Psoas muscle (tissue), 8 donors: Measurements from ENCODE around the gene YJU2. TPM values are rescaled to one million over a fixed set of nuclear protein-coding genes. Genes with fewer than 3 reads are reported as not detected.
"Not testable (repeated sequence)": the region's sequence is repeated elsewhere in the genome, so short reads cannot be mapped to it uniquely, and the experiment has no call there.

ENCODE experiments used
- ATAC-seq, 4 donors: fragments of 200-7000 bp; cut with Tn5 transposase; one replicate each; pipeline ENCODE4 v1.9.1; 2020; ENCODE audit warnings: moderate library complexity in 3 of 4, mild to moderate bottlenecking in 2 of 4
- DNase-seq, 2 donors: peaks; one replicate each; pipeline ENCODE4 v3.0.0-alpha.2; 2020
- H3K27ac ChIP-seq: fragments of 200-600 bp; one replicate; pipeline ENCODE4 v1.8.0; 2022
- H3K27me3 ChIP-seq, 3 donors: fragments of 200-600 bp in 1 of 3; one replicate each; pipeline versions ENCODE4 v1.6.1 to v1.8.0; 2013 to 2022; ENCODE audit warnings: low read length in 2 of 3, mild to moderate bottlenecking in 2 of 3, moderate library complexity in 1 of 3; ENCODE audit not compliant: insufficient read depth in 3 of 3
- H3K36me3 ChIP-seq, 2 donors: fragments of 200-600 bp in 1 of 2; one replicate each; pipeline versions ENCODE4 v1.6.1 to v1.8.0; 2013 to 2022; ENCODE audit warnings: low read depth in 1 of 2, mild to moderate bottlenecking in 1 of 2, moderate library complexity in 1 of 2; ENCODE audit not compliant: insufficient read depth in 1 of 2
- H3K4me1 ChIP-seq: fragments of 200-600 bp; one replicate; pipeline ENCODE4 v1.8.0; 2022
- H3K4me3 ChIP-seq: fragments of 200-600 bp; one replicate; pipeline ENCODE4 v1.8.0; 2022; ENCODE audit warnings: mild to moderate bottlenecking
- H3K9me3 ChIP-seq: fragments of 200-600 bp; one replicate; pipeline ENCODE4 v1.8.0; 2022
- WGBS, 3 donors: extraction: QIAGEN DNeasy Blood & Tissue Kit; methylation state at CpG; one replicate each; pipeline versions ENCODE4 v1.1.6 to v1.1.7; 2013; 5-methylcytosine and 5-hydroxymethylcytosine counted together
- intact Hi-C, 2 donors: fragments of 100-400 bp; cut with DNase I; formaldehyde crosslinking; loops; one replicate each; pipeline versions ENCODE4 v1.11.0 to v1.14.2; 2022
- polyA plus RNA-seq, 3 donors: library from polyadenylated mRNA; stranded (reverse); fragments of 200-250 nt; gene quantifications; one replicate each; pipeline ENCODE4 v1.2.3, GENCODE V29; 2013
- total RNA-seq, 4 donors: library from RNA; stranded (reverse); fragmentation: NEBNext Ultra II Directional in 2 of 4; extraction: Animal tissue kit (Norgen Biotek cat#: 25700) in 2 of 4; gene quantifications; one replicate each; pipeline versions ENCODE4 v1.2.1 to v1.2.4, GENCODE V29; 2021 to 2023
- TF ChIP-seq, protein P1 (sequence below): fragments of 200-600 bp; IDR thresholded peaks from one replicate; pipeline ENCODE4 v1.8.0; 2022; ENCODE audit warnings: antibody characterized with exemption
- donor health status: healthy with polysubstance abuse.
- donor health status: DM: no; HTN: no; CAD: no; lungs with moderate emphysema.
- donor health status: Bipolar disorder and iron deficiency.
- donor health status: healthy.
- donor health status: DM: yes; HTN: yes; CAD: no.
- donor health status: DM: no; HTN: no; CAD: no.
- donor health status: DM: no; HTN: no; CAD: no.
- donor health status: DM: yes; HTN: yes; CAD: no.

YJU2 gene
- total and polyA plus RNA-seq, 7 donors: 11.7 to 39.9 (median 17.7) TPM

DNA sequence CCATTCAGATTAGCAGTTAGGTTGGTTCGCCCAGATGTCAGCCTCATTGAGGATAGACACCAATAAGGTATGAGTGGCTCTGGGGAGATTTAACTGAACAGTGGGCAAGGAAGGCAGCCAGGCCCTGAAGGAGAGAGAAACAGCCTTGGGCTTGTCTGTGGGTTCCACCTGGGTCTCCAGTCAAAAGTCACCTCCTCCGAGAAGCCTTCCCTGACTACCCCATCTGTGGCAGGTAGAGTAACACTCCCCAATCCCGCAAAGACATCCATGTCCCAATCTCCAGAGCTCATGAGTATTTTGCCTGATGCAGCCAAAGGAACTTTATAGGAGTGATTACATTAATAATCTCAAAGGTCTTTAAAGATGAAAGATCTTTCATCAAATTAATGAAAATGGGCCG lies 8.0 kb upstream of the YJU2 start:
- intact Hi-C loops: no loop called here
- H3K27ac ChIP-seq: no peak overlapping the region
- TF ChIP-seq, protein P1, sequence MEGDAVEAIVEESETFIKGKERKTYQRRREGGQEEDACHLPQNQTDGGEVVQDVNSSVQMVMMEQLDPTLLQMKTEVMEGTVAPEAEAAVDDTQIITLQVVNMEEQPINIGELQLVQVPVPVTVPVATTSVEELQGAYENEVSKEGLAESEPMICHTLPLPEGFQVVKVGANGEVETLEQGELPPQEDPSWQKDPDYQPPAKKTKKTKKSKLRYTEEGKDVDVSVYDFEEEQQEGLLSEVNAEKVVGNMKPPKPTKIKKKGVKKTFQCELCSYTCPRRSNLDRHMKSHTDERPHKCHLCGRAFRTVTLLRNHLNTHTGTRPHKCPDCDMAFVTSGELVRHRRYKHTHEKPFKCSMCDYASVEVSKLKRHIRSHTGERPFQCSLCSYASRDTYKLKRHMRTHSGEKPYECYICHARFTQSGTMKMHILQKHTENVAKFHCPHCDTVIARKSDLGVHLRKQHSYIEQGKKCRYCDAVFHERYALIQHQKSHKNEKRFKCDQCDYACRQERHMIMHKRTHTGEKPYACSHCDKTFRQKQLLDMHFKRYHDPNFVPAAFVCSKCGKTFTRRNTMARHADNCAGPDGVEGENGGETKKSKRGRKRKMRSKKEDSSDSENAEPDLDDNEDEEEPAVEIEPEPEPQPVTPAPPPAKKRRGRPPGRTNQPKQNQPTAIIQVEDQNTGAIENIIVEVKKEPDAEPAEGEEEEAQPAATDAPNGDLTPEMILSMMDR: no peak
- no peaks in the 10 kb centered on the region for H3K9me3 ChIP-seq
- H3K27me3 ChIP-seq: peaks cover 0 to 41% (median 9%) of the 10 kb centered on the region in 3 donors
- no peaks in the 10 kb centered on the region for H3K36me3 ChIP-seq
- no peaks in the 10 kb centered on the region for H3K4me1 ChIP-seq
- H3K4me3 ChIP-seq: no peak overlapping the region
- DNase-seq (no peak), ATAC-seq (no peak)
- 83 to 89% (median 88%) methylated on average over 4 of the region's 4 CpGs for WGBS, 3 donors

DNA sequence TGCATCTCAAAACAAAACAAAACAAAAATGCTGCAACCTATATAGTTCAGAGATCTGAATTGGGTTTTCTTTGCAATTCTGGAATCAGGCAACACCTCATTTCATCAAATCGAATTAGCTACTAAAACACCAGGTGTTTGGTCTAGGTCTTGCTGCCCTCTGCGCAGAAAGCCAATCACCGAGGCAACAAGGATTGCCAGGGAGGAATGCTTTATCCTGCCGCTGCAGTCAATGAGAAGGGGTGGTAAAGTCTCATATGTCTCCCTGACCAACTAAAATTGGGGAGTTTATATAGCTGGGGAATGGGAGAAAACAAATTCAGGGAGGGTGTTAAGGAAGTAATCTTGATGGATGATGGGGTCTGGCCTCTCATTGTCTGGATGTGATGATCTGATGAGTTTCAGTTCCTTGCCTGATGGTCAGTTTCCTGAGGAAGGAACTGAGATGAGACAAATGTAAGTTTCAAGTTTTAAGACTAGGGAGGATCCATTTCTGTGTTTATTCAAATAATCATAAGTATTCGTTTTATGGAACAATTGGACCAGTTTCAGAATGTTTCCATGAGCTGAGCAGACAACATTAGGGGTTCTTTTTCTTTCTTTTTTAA lies 5.0 kb upstream of the YJU2 start:
- no peak overlapping the region for H3K4me3 ChIP-seq
- ATAC-seq (no peak), DNase-seq (no peak)
- intact Hi-C loops: no loop called here
- H3K27me3 ChIP-seq: peaks cover 0 to 25% (median 9%) of the 10 kb centered on the region in 3 donors
- no peaks in the 10 kb centered on the region for H3K4me1 ChIP-seq
- WGBS, 3 donors: 69 to 75% (median 70%) methylated on average over 5 of the region's 5 CpGs
- H3K9me3 ChIP-seq: no peaks in the 10 kb centered on the region
- no peaks in the 10 kb centered on the region for H3K36me3 ChIP-seq
- H3K27ac ChIP-seq: no peak overlapping the region
- TF ChIP-seq, protein P1: no peak

DNA sequence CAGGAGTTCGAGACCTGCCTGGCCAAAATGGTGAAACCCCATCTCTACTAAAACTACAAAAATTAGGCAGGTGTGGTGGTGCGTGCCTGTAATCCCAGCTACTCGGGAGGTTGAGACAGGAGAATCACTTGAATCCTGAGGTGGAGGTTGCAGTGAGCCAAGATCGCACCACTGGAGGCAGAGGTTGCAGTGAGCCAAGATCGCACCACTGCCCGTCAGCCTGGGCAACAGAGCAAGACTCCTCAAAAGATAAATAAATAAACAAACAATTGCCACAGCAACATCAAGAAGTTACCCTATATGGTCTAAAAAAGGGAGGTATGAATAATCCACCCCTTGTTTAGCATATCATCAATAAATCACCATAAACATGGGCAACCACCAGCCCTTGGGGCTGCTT lies 942 bp upstream of the YJU2 start:
- H3K4me1 ChIP-seq, DNase-seq, H3K27ac ChIP-seq, ATAC-seq, H3K4me3 ChIP-seq, intact Hi-C loops, H3K9me3 ChIP-seq, H3K27me3 ChIP-seq: not testable (repeated sequence)
- 95 to 97% (median 95%) methylated on average over 6 of the region's 6 CpGs for WGBS, 3 donors
- peaks cover under 1 to 24% of the 10 kb centered on the region in 2 donors for H3K36me3 ChIP-seq

DNA sequence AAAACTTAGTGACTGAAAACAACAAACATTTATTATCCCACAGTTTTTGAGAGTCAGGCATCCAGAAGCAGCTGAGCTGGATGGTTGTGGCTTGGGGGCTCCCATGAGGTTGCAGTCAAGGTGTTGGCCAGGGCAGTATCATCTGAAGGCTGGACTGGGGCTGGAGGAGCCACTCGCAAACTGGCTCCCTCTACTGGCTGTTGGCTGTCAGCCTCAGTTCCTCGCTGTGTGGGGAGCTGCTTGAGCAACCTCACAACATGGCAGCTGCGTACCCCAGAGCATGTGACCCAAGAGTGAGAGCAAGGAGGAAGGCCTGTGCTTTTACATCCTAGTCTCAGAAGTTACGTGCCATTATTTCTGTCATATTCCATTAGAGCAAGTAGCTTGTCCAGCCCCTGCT lies 9.7 kb downstream of the YJU2 start:
- WGBS, 3 donors: 97 to 100% (median 98%) methylated on average over 4 of the region's 4 CpGs
- Histone ChIP-seq H3K4me3 (no peak overlapping the region), H3K27me3 (no peaks in the 10 kb centered on the region), H3K27ac (no peak overlapping the region), H3K4me1 (no peaks in the 10 kb centered on the region), H3K36me3 (peaks cover 18 to 100% of the 10 kb centered on the region in 2 donors), H3K9me3 (peaks cover 5% of the 10 kb centered on the region)
- TF ChIP-seq, protein P1: no peak
- ATAC-seq (no peak), DNase-seq (no peak)
- intact Hi-C loops: no loop called here

DNA sequence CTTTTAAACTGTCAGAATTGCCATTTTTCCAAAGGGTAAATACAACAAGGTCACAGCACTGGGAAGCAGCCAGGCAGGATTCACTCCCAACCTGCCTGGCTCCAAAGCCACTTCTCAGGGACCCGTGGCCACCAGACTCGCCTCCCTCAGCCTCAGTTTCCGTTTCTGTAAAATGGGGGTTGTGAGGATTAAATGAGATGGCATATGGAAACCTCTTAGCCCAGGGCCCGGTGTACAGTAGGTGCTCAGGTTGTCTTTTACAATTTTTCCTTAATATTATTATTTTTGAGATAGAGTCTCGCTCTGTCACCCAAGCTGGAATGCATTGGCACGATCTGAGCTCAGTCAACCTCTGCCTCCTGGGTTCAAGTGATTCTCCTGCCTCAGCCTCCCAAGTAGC lies 10.1 kb downstream of the YJU2 start:
- 85 to 97% (median 91%) methylated on average over 6 of the region's 6 CpGs for WGBS, 3 donors
- no peaks in the 10 kb centered on the region for H3K27me3 ChIP-seq
- no peak overlapping the region for H3K4me3 ChIP-seq
- intact Hi-C loops: no loop called here
- H3K9me3 ChIP-seq: peaks cover 5% of the 10 kb centered on the region
- no peak for DNase-seq
- ATAC-seq: no peak
- H3K36me3 ChIP-seq: peaks cover 19 to 100% of the 10 kb centered on the region in 2 donors
- H3K4me1 ChIP-seq: no peaks in the 10 kb centered on the region
- no peak overlapping the region for H3K27ac ChIP-seq
- TF ChIP-seq, protein P1: no peak
